Transverse colon (tissue), 4 donors: Measurements from ENCODE around the gene TLL2. TPM values are rescaled to one million over a fixed set of nuclear protein-coding genes. Genes with fewer than 3 reads are reported as not detected.
A peak's percentile ranks its signal among the peaks of the same experiment; 100 is the strongest.

ENCODE experiments used
- DNase-seq: peaks from one replicate; pipeline ENCODE4 v3.0.0-alpha.2; 2019
- H3K27ac ChIP-seq, 4 donors: fragments of 200-600 bp; sonication (generic); 2 replicates each; pipeline ENCODE4 v1.5.1; 2016 to 2018; ENCODE audit warnings: inconsistent platforms in 4 of 4
- H3K27me3 ChIP-seq: fragments of 200-600 bp; sonication (generic); 2 replicates; pipeline ENCODE4 v1.5.1; 2017; ENCODE audit warnings: inconsistent platforms
- H3K36me3 ChIP-seq, 4 donors: fragments of 200-600 bp; sonication (generic); 2 replicates each; pipeline ENCODE4 v1.5.1; 2017 to 2019; ENCODE audit warnings: inconsistent platforms in 4 of 4
- H3K4me1 ChIP-seq, 4 donors: fragments of 200-600 bp; sonication (generic); 2 replicates each; pipeline ENCODE4 v1.5.1; 2017 to 2020; ENCODE audit warnings: inconsistent platforms in 4 of 4
- H3K4me3 ChIP-seq, 4 donors: fragments of 200-600 bp; sonication (generic); 1 replicate in 1 of 4; 2 replicates in 3 of 4; pipeline versions ENCODE4 v1.5.1 to v1.6.1; 2017 to 2019; ENCODE audit warnings: inconsistent platforms in 4 of 4
- H3K9me3 ChIP-seq, 2 donors: fragments of 200-600 bp; sonication (generic); 2 replicates each; pipeline ENCODE4 v1.5.1; 2017 to 2019; ENCODE audit warnings: inconsistent platforms in 2 of 2
- EP300 ChIP-seq: sonication (generic); formaldehyde crosslinking; IDR thresholded peaks from one replicate; pipeline ENCODE4 v1.6.1; 2017; ENCODE audit warnings: antibody characterized with exemption, low read depth
- POLR2A ChIP-seq: fragments of 450-650 bp; IDR thresholded peaks from one replicate; pipeline ENCODE4 v1.6.1; 2016; ENCODE audit warnings: antibody characterized with exemption, mild to moderate bottlenecking, moderate library complexity
- POLR2AphosphoS5 ChIP-seq, 3 donors: sonication (generic); formaldehyde crosslinking; IDR thresholded peaks; one replicate each; pipeline ENCODE4 v1.6.1; 2016; ENCODE audit warnings: antibody characterized with exemption in 3 of 3
- WGBS, 2 donors: methylation state at CpG; one replicate each; pipeline ENCODE4 v1.1.5; 2018; ENCODE audit warnings: low coverage in 1 of 2; 5-methylcytosine and 5-hydroxymethylcytosine counted together
- in situ Hi-C, 4 donors: fragments of 200-750 bp; cut with MboI; loops; one replicate each; pipeline versions ENCODE4 v1.15.0 to v1.15.1; 2017; ENCODE audit warnings: low sequenced_read_pairs in 3 of 4, low pct_ligation_motif_present in 1 of 4, low pct_unique_long_range_greater_than_20kb in 1 of 4
- intact Hi-C: fragments of 100-400 bp; cut with DNase I; formaldehyde crosslinking; loops from one replicate; pipeline ENCODE4 v1.15.1; 2023; ENCODE audit warnings: low total_unique reads
- total RNA-seq, 4 donors: library from RNA; depleted of rRNA; stranded (reverse); fragments of >200 nt; gene quantifications; one replicate each; pipeline ENCODE4 v1.1.0, GENCODE V29; 2016
- TF ChIP-seq, protein P1 (sequence below), 5 experiments: fragments of 200-600 bp in 3 of 5; fragments of 450-650 bp in 2 of 5; sonication (generic) in 3 of 5; IDR thresholded peaks; 1 replicate in 2 of 5; 2 replicates in 3 of 5; pipeline ENCODE4 v1.5.1; 2016 to 2017; ENCODE audit warnings: antibody characterized with exemption in 5 of 5, inconsistent platforms in 3 of 5, mild to moderate bottlenecking in 2 of 5, moderate library complexity in 1 of 5

Gene TLL2
- total RNA-seq, 4 donors from 2014 or later, result 0.32 to 0.96 TPM; not detected in 2

DNA sequence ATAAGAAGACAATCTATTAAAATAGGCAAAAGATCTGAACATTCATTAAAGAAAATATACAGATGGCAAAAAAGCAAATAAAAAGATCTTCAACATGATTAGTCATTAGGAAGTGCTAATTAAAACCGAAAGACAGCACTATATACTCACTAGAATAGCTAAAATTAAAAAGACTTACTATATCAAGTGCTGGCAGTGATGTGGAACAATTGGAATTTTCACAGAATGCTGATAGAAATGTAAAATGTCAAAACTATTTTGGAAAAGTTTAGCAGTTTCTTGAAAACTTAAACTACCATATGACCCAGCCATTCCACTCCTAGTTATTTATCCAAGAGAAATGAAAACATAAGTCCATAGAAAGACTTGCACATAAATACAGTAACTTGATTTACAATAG lies 25.0 kb upstream of the TLL2 start:
- Histone ChIP-seq H3K27me3 (no peaks in the 10 kb centered on the region), H3K9me3 (no peaks in the 10 kb centered on the region), H3K4me3 (no peak overlapping the region), H3K27ac (no peak overlapping the region), H3K4me1 (peaks cover 0 to 13% (median 2%) of the 10 kb centered on the region in 4 donors), H3K36me3 (peaks cover 0 to 28% (median 9%) of the 10 kb centered on the region in 4 donors)
- 92 to 100% methylated on average over 1 of the region's 1 CpG for WGBS, 2 donors
- TF ChIP-seq EP300 (no peak), POLR2A (no peak), POLR2AphosphoS5 (IDR thresholded peaks at IDR 0.05) (no peak)
- TF ChIP-seq, protein P1, sequence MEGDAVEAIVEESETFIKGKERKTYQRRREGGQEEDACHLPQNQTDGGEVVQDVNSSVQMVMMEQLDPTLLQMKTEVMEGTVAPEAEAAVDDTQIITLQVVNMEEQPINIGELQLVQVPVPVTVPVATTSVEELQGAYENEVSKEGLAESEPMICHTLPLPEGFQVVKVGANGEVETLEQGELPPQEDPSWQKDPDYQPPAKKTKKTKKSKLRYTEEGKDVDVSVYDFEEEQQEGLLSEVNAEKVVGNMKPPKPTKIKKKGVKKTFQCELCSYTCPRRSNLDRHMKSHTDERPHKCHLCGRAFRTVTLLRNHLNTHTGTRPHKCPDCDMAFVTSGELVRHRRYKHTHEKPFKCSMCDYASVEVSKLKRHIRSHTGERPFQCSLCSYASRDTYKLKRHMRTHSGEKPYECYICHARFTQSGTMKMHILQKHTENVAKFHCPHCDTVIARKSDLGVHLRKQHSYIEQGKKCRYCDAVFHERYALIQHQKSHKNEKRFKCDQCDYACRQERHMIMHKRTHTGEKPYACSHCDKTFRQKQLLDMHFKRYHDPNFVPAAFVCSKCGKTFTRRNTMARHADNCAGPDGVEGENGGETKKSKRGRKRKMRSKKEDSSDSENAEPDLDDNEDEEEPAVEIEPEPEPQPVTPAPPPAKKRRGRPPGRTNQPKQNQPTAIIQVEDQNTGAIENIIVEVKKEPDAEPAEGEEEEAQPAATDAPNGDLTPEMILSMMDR (IDR thresholded peaks at IDR 0.05), result no peak
- intact Hi-C loops, result no loop called here
- DNase-seq, result no peak
- in situ Hi-C loops, result no loop called here

DNA sequence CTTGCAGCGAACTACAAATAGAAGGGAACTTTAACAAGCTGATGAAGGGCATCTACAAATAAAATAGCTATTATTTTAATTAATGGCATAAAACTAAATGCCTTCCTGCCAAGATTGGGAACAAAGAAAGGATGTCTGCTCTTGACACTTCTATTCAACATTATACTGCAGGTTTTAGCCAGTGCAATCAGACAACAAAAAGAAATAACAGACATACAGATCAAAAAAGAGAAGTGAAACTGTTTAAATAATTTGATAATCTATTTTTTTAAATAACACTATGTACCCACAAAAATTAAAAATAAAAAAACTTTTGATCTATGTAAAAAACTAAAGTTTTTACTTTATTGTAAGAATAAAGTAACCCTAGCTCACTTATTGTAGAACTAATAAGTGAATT lies 22.4 kb upstream of the TLL2 start:
- Histone ChIP-seq H3K4me3 (no peak overlapping the region), H3K4me1 (peaks cover 0 to 33% (median 17%) of the 10 kb centered on the region in 4 donors), H3K27me3 (no peaks in the 10 kb centered on the region), H3K9me3 (no peaks in the 10 kb centered on the region), H3K27ac (no peak overlapping the region), H3K36me3 (peaks cover 0 to 21% (median 6%) of the 10 kb centered on the region in 4 donors)
- TF ChIP-seq EP300, result no peak
- no peak for TF ChIP-seq POLR2AphosphoS5 (IDR thresholded peaks at IDR 0.05)
- TF ChIP-seq POLR2A, result no peak
- TF ChIP-seq, protein P1 (IDR thresholded peaks at IDR 0.05), result no peak
- intact Hi-C loops, result no loop called here
- in situ Hi-C loops, result no loop called here
- WGBS, 2 donors, result 97 to 100% methylated on average over 1 of the region's 1 CpG
- no peak for DNase-seq

DNA sequence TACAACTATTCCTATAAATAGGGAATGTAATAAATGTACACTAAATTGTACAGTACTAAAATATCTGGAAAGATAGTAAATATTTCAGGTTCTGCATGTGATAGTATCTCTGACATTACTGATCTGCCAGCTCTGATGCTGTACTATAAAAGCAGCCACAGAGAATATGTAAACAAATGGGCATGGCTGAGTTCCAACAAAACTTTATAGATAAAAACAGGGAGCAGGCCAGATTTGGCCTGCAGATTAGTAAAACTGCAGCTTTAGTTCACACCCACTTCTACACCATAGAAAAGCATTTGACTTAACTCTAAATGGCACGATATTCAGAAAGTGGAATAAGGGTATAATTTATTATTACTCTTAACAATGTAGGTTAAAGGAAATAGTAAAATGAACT lies 18.8 kb upstream of the TLL2 start:
- no peak overlapping the region for H3K4me3 ChIP-seq
- intact Hi-C loops (loop anchor here (5.0 kb wide), 1 partner anchor 860 kb away; no protein-coding TSS in a partner anchor), in situ Hi-C loops (no loop called here)
- H3K9me3 ChIP-seq, result no peaks in the 10 kb centered on the region
- WGBS, 2 donors, result 22 to 29% methylated on average over 1 of the region's 1 CpG
- no peak for DNase-seq
- TF ChIP-seq EP300, result no peak
- TF ChIP-seq POLR2AphosphoS5 (IDR thresholded peaks at IDR 0.05), result peak in 2 of 3 donors; percentile 19 to 23
- no peaks in the 10 kb centered on the region for H3K27me3 ChIP-seq
- no peak overlapping the region for H3K27ac ChIP-seq
- peaks cover 0 to 48% (median 13%) of the 10 kb centered on the region in 4 donors for H3K36me3 ChIP-seq
- H3K4me1 ChIP-seq, result peaks cover 0 to 33% (median 17%) of the 10 kb centered on the region in 4 donors

DNA sequence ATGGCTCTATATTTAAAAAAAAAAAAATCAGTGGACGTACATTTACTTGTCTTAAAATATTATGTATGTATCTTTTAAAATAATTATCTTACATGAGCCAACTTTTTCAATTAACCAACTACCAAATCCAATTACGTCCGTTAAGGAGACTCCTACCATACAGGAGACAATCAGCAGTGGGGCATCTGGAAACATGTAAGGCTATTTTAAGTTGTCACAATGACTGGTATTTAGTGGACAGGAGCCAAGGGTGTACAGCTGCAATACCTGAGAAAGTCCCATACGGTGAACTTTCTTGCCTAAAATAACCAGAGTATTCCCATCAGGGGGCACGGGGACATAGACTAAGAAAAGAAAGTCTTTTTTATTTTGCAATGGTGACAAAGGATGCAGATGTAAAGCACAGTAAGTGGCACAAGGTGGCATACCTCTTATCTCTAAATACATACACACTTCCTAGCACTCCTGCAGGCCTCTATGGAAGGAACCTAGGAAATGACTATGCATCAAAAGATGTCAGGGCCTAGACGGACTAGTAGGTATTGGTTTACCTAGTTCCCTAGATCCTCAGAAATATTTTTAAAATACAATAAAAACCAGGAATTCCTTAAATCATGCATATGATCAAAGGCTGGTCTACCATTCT lies 16.0 kb upstream of the TLL2 start:
- no peaks in the 10 kb centered on the region for H3K9me3 ChIP-seq
- no peak overlapping the region for H3K4me3 ChIP-seq
- no peak overlapping the region for H3K27ac ChIP-seq
- 70 to 86% methylated on average over 4 to 6 of the region's 6 CpGs for WGBS, 2 donors
- no peak for DNase-seq
- intact Hi-C loops, result loop anchor here (5.0 kb wide), 1 partner anchor 857 kb away; no protein-coding TSS in a partner anchor
- no peaks in the 10 kb centered on the region for H3K27me3 ChIP-seq
- TF ChIP-seq POLR2A, result no peak
- no peak for TF ChIP-seq EP300
- TF ChIP-seq, protein P1 (IDR thresholded peaks at IDR 0.05), result no peak
- no peak for TF ChIP-seq POLR2AphosphoS5 (IDR thresholded peaks at IDR 0.05)
- peaks cover 0 to 30% (median 17%) of the 10 kb centered on the region in 4 donors for H3K4me1 ChIP-seq
- H3K36me3 ChIP-seq, result peaks cover 0 to 62% (median 18%) of the 10 kb centered on the region in 4 donors
- in situ Hi-C loops, result no loop called here
